C4-2B (cell line): ENCODE results near the gene THBS3.

ENCODE experiments used
- ZFX ChIP-seq: fragments of 450-650 bp; IDR thresholded peaks from 2 replicates; pipeline ENCODE4 v1.6.1; 2017
- TF ChIP-seq, protein P1 (sequence below): fragments of 450-650 bp; conservative IDR thresholded peaks from 2 replicates; pipeline ENCODE4 v1.5.1; 2017; ENCODE audit warnings: mild to moderate bottlenecking

DNA sequence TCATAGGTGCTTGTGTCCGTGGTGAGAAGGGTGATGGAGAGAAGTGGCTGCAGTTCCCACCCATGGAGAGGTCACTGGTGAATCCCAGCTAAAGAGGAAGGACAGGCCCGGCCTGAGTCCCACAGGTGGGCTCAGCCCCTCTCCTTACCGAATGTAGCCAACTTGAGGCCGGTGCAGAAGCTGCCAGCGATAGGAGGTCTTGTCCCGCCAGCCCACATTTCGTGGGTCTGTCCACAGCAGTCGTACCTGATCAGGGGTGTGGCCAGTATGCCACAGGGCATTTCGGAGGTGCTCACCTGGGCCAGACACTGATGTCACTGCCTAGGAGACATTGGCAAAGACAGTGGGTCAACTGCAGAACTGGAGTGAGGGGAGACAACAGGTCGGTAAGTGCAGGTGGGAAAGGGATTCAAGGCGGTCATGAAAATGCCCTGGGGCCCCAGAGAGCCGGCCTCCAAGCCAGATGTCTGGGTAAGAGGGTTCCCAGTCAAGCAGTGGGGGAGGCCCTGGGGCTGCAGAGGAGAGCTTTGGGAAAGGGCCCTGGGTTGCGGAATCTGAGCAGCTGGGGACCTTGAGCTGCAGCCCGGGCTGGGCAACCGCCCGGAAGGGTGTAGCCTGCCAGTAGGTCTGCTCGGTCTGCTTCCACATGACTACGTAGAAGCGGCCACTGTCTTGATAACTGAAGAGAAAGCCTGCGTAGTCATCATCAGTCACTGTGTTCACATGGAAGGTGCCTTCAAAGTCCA lies 10.6 kb downstream of the THBS3 start:
- TF ChIP-seq, protein P1, sequence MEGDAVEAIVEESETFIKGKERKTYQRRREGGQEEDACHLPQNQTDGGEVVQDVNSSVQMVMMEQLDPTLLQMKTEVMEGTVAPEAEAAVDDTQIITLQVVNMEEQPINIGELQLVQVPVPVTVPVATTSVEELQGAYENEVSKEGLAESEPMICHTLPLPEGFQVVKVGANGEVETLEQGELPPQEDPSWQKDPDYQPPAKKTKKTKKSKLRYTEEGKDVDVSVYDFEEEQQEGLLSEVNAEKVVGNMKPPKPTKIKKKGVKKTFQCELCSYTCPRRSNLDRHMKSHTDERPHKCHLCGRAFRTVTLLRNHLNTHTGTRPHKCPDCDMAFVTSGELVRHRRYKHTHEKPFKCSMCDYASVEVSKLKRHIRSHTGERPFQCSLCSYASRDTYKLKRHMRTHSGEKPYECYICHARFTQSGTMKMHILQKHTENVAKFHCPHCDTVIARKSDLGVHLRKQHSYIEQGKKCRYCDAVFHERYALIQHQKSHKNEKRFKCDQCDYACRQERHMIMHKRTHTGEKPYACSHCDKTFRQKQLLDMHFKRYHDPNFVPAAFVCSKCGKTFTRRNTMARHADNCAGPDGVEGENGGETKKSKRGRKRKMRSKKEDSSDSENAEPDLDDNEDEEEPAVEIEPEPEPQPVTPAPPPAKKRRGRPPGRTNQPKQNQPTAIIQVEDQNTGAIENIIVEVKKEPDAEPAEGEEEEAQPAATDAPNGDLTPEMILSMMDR: no peak
- no peak for TF ChIP-seq ZFX
